Osteocyte (in vitro differentiated cells): Measurements from ENCODE around the gene ATP1B1. TPM values are rescaled to one million over a fixed set of nuclear protein-coding genes. Genes with fewer than 3 reads are reported as not detected.

Source experiments
- DNase-seq: peaks from one replicate; pipeline ENCODE4 v3.0.0; 2021; ENCODE audit warnings: mixed read lengths; ENCODE audit not compliant: unreplicated experiment; ENCODE audit errors: extremely low spot score
- H3K27ac Mint-ChIP-seq: one replicate; pipeline ENCODE4 v1.8.0; 2021; ENCODE audit warnings: mild to moderate bottlenecking, mixed read lengths; ENCODE audit not compliant: unreplicated experiment
- H3K27me3 Mint-ChIP-seq: one replicate; pipeline ENCODE4 v1.8.0; 2021; ENCODE audit warnings: mixed read lengths; ENCODE audit not compliant: unreplicated experiment
- H3K36me3 Mint-ChIP-seq: one replicate; pipeline ENCODE4 v1.8.0; 2021; ENCODE audit warnings: mixed read lengths; ENCODE audit not compliant: unreplicated experiment
- H3K4me1 Mint-ChIP-seq: one replicate; pipeline ENCODE4 v1.8.0; 2021; ENCODE audit warnings: mixed read lengths; ENCODE audit not compliant: unreplicated experiment
- H3K4me3 Mint-ChIP-seq: one replicate; pipeline ENCODE4 v1.8.0; 2021; ENCODE audit warnings: mild to moderate bottlenecking, moderate library complexity, mixed read lengths; ENCODE audit not compliant: unreplicated experiment
- H3K9me3 Mint-ChIP-seq: one replicate; pipeline ENCODE4 v1.8.0; 2021; ENCODE audit warnings: mixed read lengths; ENCODE audit not compliant: unreplicated experiment
- CTCF ChIP-seq: fragments of 200-600 bp; sonication (generic); IDR thresholded peaks from 2 replicates; pipeline ENCODE4 v1.5.0; 2021; ENCODE audit warnings: antibody characterized with exemption, mild to moderate bottlenecking, moderate library complexity
- total RNA-seq: library from RNA; stranded (reverse); gene quantifications from 2 replicates; pipeline ENCODE4 v1.2.1, GENCODE V29; 2021

ATP1B1 gene
- total RNA-seq, 1 donor from 2014 or later: 42.0 TPM

GRCh38 chr1:169126335-169126734 is 19.8 kb downstream of the ATP1B1 start:
- no peak for TF ChIP-seq CTCF
- Mint-ChIP-seq H3K36me3 (peaks cover 43% of the 10 kb centered on the region), H3K9me3 (no peaks in the 10 kb centered on the region), H3K4me1 (peaks cover 32% of the 10 kb centered on the region), H3K27me3 (no peaks in the 10 kb centered on the region), H3K27ac (no peak overlapping the region), H3K4me3 (no peak overlapping the region)
- no peak for DNase-seq

GRCh38 chr1:169127305-169127704 is 20.8 kb downstream of the ATP1B1 start:
- no peak for TF ChIP-seq CTCF
- H3K36me3 Mint-ChIP-seq: peaks cover 45% of the 10 kb centered on the region
- H3K9me3 Mint-ChIP-seq: no peaks in the 10 kb centered on the region
- H3K4me3 Mint-ChIP-seq: no peak overlapping the region
- H3K4me1 Mint-ChIP-seq: peaks cover 36% of the 10 kb centered on the region
- no peaks in the 10 kb centered on the region for H3K27me3 Mint-ChIP-seq
- DNase-seq: no peak
- no peak overlapping the region for H3K27ac Mint-ChIP-seq

GRCh38 chr1:169128562-169128961 is 22.1 kb downstream of the ATP1B1 start:
- Mint-ChIP-seq H3K9me3 (no peaks in the 10 kb centered on the region), H3K4me1 (peaks cover 41% of the 10 kb centered on the region), H3K36me3 (peaks cover 50% of the 10 kb centered on the region), H3K4me3 (no peak overlapping the region), H3K27me3 (no peaks in the 10 kb centered on the region), H3K27ac (peak overlapping the region; percentile 90)
- DNase-seq: no peak
- TF ChIP-seq CTCF: no peak

- Mint-ChIP-seq H3K36me3 (peaks cover 50% of the 10 kb centered on the region), H3K4me3 (peak overlapping the region; percentile 30), H3K27me3 (no peaks in the 10 kb centered on the region), H3K4me1 (peaks cover 42% of the 10 kb centered on the region), H3K27ac (peak overlapping the region; percentile 90), H3K9me3 (no peaks in the 10 kb centered on the region)
- no peak for TF ChIP-seq CTCF
- DNase-seq: no peak
Observed at GRCh38 chr1:169129109-169129784, 22.8 kb downstream of the ATP1B1 start.

- H3K9me3 Mint-ChIP-seq: no peaks in the 10 kb centered on the region
- H3K4me3 Mint-ChIP-seq: no peak overlapping the region
- no peak for TF ChIP-seq CTCF
- peaks cover 42% of the 10 kb centered on the region for H3K4me1 Mint-ChIP-seq
- DNase-seq: no peak
- H3K36me3 Mint-ChIP-seq: peaks cover 39% of the 10 kb centered on the region
- no peak overlapping the region for H3K27ac Mint-ChIP-seq
- no peaks in the 10 kb centered on the region for H3K27me3 Mint-ChIP-seq
Observed at GRCh38 chr1:169130683-169131082, 24.2 kb downstream of the ATP1B1 start.
